SU-DHL-6 (cell line): Measurements from ENCODE around the gene TPK1.

Source experiments
- H2AFZ ChIP-seq: fragments of 200-600 bp; sonication (generic); 2 replicates; pipeline ENCODE4 v1.6.1; 2014; ENCODE audit warnings: low read depth, mild to moderate bottlenecking, moderate library complexity, mixed read lengths, antibody characterized with exemption, low read length; ENCODE audit not compliant: severe bottlenecking
- H3F3A ChIP-seq: fragments of 200-600 bp; shearing (Covaris generic); 2 replicates; pipeline ENCODE4 v1.6.0; 2016; ENCODE audit warnings: antibody characterized with exemption, mild to moderate bottlenecking; ENCODE audit not compliant: insufficient read depth
- H3K27ac ChIP-seq: fragments of 200-600 bp; sonication (generic); 2 replicates; pipeline ENCODE4 v1.5.1; 2016; ENCODE audit warnings: low read depth, mild to moderate bottlenecking, low read length, moderate library complexity, mixed read lengths
- H3K27me3 ChIP-seq: fragments of 200-600 bp; sonication (generic), shearing (Covaris generic); 2 replicates; pipeline ENCODE4 v1.6.0; 2014; ENCODE audit warnings: mild to moderate bottlenecking, low read length
- H3K36me3 ChIP-seq: fragments of 200-600 bp; sonication (generic); 2 replicates; pipeline ENCODE4 v1.6.1; 2014; ENCODE audit warnings: mild to moderate bottlenecking, low read length, mixed read lengths
- H3K4me2 ChIP-seq: fragments of 300-600, 200-600 bp; shearing (Covaris generic), sonication (generic); 2 replicates; pipeline ENCODE4 v1.6.0; 2014; ENCODE audit warnings: low read length, low read depth, mild to moderate bottlenecking; ENCODE audit not compliant: poor library complexity, severe bottlenecking
- H3K4me3 ChIP-seq: fragments of 200-600 bp; sonication (generic); 2 replicates; pipeline ENCODE4 v1.5.1; 2014; ENCODE audit warnings: antibody characterized with exemption, low read length, mild to moderate bottlenecking, mixed read lengths; ENCODE audit not compliant: insufficient read depth, poor library complexity, severe bottlenecking
- H3K79me2 ChIP-seq: fragments of 200-600 bp; sonication (generic); 2 replicates; pipeline ENCODE4 v1.6.1; 2014; ENCODE audit warnings: mild to moderate bottlenecking, low read length, moderate library complexity; ENCODE audit not compliant: insufficient read depth
- H3K9ac ChIP-seq: fragments of 200-600 bp; sonication (generic); 2 replicates; pipeline ENCODE4 v1.7.0; 2014; ENCODE audit warnings: mild to moderate bottlenecking, low read length
- H3K9me2 ChIP-seq: fragments of 200-600 bp; sonication (generic); replicated peaks from 2 replicates; pipeline ENCODE4 v1.6.1; 2014; ENCODE audit warnings: low read length; ENCODE audit not compliant: insufficient read depth
- H3K9me3 ChIP-seq: fragments of 200-600 bp; sonication (generic); 2 replicates; pipeline ENCODE4 v1.6.1; 2014; ENCODE audit warnings: low read length, mixed read lengths; ENCODE audit not compliant: insufficient read depth
- H4K20me1 ChIP-seq: fragments of 200-600 bp; sonication (generic); 2 replicates; pipeline ENCODE4 v1.6.1; 2014; ENCODE audit warnings: low read depth, mild to moderate bottlenecking, antibody characterized with exemption, low read length, moderate library complexity, mixed read lengths
- EZH2phosphoT487 ChIP-seq: fragments of 200-600 bp; sonication (generic), shearing (Covaris generic); conservative IDR thresholded peaks from 2 replicates; pipeline ENCODE4 v1.6.1; 2018; ENCODE audit warnings: mild to moderate bottlenecking, antibody characterized with exemption, low read length, moderate library complexity, mixed read lengths
- TF ChIP-seq, protein P1 (sequence below): fragments of 200-600 bp; sonication (generic); IDR thresholded peaks from one replicate; pipeline ENCODE4 v1.5.1; 2017; ENCODE audit warnings: antibody characterized with exemption, mild to moderate bottlenecking, low read length, moderate library complexity; ENCODE audit not compliant: insufficient read depth, poor library complexity, severe bottlenecking

Gene TPK1

GRCh38 chr7:144488977-144489376 lies 346.9 kb downstream of the TPK1 start:
- H3K79me2 ChIP-seq = no peaks in the 10 kb centered on the region
- H3K9me2 ChIP-seq = no peaks in the 10 kb centered on the region
- H3K27me3 ChIP-seq = no peaks in the 10 kb centered on the region
- H3K4me2 ChIP-seq = no peak overlapping the region
- TF ChIP-seq, protein P1, sequence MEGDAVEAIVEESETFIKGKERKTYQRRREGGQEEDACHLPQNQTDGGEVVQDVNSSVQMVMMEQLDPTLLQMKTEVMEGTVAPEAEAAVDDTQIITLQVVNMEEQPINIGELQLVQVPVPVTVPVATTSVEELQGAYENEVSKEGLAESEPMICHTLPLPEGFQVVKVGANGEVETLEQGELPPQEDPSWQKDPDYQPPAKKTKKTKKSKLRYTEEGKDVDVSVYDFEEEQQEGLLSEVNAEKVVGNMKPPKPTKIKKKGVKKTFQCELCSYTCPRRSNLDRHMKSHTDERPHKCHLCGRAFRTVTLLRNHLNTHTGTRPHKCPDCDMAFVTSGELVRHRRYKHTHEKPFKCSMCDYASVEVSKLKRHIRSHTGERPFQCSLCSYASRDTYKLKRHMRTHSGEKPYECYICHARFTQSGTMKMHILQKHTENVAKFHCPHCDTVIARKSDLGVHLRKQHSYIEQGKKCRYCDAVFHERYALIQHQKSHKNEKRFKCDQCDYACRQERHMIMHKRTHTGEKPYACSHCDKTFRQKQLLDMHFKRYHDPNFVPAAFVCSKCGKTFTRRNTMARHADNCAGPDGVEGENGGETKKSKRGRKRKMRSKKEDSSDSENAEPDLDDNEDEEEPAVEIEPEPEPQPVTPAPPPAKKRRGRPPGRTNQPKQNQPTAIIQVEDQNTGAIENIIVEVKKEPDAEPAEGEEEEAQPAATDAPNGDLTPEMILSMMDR = no peak
- TF ChIP-seq EZH2phosphoT487 = no peak
- no peaks in the 10 kb centered on the region for H3K36me3 ChIP-seq
- H4K20me1 ChIP-seq = no peaks in the 10 kb centered on the region
- H3K9ac ChIP-seq = no peak overlapping the region
- no peaks in the 10 kb centered on the region for H3K9me3 ChIP-seq
- H3K27ac ChIP-seq = no peak overlapping the region
- no peaks in the 10 kb centered on the region for H3F3A ChIP-seq
- H2AFZ ChIP-seq = no peak overlapping the region
- H3K4me3 ChIP-seq = no peak overlapping the region

GRCh38 chr7:144487901-144488300 lies 348.0 kb downstream of the TPK1 start:
- Histone ChIP-seq H3F3A (no peaks in the 10 kb centered on the region), H3K4me3 (no peak overlapping the region), H3K27me3 (no peaks in the 10 kb centered on the region), H3K79me2 (no peaks in the 10 kb centered on the region), H3K36me3 (no peaks in the 10 kb centered on the region), H4K20me1 (no peaks in the 10 kb centered on the region), H3K9me2 (no peaks in the 10 kb centered on the region), H2AFZ (no peak overlapping the region), H3K4me2 (no peak overlapping the region), H3K27ac (no peak overlapping the region), H3K9me3 (no peaks in the 10 kb centered on the region), H3K9ac (no peak overlapping the region)
- TF ChIP-seq, protein P1 = no peak
- no peak for TF ChIP-seq EZH2phosphoT487

DNA sequence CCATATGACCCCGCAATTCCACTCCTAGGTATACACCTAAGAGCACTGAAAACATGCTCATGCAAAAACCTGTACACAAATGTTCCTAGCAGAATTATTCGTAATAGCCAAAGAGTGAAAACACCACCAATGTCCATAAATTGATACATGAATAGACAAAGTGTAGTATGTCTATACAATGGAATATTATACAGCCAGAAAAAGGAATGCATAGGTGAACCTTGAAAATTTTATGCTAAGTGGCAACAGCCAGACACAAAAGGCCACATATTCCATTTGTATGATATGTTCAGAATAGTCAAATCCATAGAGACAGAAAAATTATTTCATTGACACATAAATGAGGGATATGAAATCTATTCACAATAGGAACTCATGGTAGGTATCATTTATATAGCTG lies 351.4 kb downstream of the TPK1 start:
- Histone ChIP-seq H3K79me2 (no peaks in the 10 kb centered on the region), H3K27ac (no peak overlapping the region), H3K27me3 (no peaks in the 10 kb centered on the region), H3K4me3 (no peak overlapping the region), H3F3A (no peaks in the 10 kb centered on the region), H3K9me2 (no peaks in the 10 kb centered on the region), H4K20me1 (no peaks in the 10 kb centered on the region), H3K4me2 (no peak overlapping the region), H3K36me3 (no peaks in the 10 kb centered on the region), H2AFZ (no peak overlapping the region), H3K9me3 (no peaks in the 10 kb centered on the region), H3K9ac (no peak overlapping the region)
- TF ChIP-seq, protein P1 = no peak
- TF ChIP-seq EZH2phosphoT487 = no peak

DNA sequence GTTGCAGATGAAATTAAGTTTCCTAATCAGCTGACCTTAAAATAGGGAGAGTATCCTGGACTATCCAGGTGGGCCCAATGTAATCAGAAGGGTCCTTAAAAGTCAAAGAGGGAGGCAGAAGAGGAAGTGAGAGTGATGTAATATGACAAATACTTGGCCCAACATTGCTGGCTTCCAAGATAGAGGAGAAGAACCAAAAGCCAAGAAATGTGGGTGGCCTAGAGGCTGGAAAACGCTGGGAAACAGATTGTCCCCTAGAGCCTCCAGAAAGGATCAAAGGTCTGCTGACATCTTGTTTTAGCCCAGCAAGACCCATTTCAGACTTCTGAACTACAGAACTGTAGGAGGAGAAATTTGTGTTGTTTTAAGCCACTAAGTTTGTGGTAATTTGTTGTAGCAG lies 352.7 kb downstream of the TPK1 start:
- Histone ChIP-seq H3K27ac (no peak overlapping the region), H3K9me3 (no peaks in the 10 kb centered on the region), H3K79me2 (no peaks in the 10 kb centered on the region), H3K9ac (no peak overlapping the region), H3K27me3 (no peaks in the 10 kb centered on the region), H3K4me2 (no peak overlapping the region), H4K20me1 (no peaks in the 10 kb centered on the region), H3K9me2 (no peaks in the 10 kb centered on the region), H3K4me3 (no peak overlapping the region), H3K36me3 (no peaks in the 10 kb centered on the region), H2AFZ (no peak overlapping the region), H3F3A (no peaks in the 10 kb centered on the region)
- TF ChIP-seq, protein P1 = no peak
- no peak for TF ChIP-seq EZH2phosphoT487
